Ovary (tissue), 9 donors: ENCODE measurements around the gene ADK. TPM values are rescaled to one million over a fixed set of nuclear protein-coding genes. Genes with fewer than 3 reads are reported as not detected.
"Not testable (repeated sequence)": the region's sequence is repeated elsewhere in the genome, so short reads cannot be mapped to it uniquely, and the experiment has no call there.

ENCODE experiments used
- DNase-seq, 5 donors: peaks; one replicate each; pipeline ENCODE4 v3.0.0-alpha.2; 2019 to 2020
- H3K27ac ChIP-seq, 2 donors: fragments of 200-600 bp; one replicate each; pipeline versions ENCODE4 v1.5.1 to v1.8.0; 2019 to 2022
- H3K27me3 ChIP-seq: fragments of 200-600 bp; one replicate; pipeline ENCODE4 v1.8.0; 2022
- H3K36me3 ChIP-seq: fragments of 200-600 bp; sonication (generic); one replicate; pipeline ENCODE4 v1.5.1; 2019
- H3K4me1 ChIP-seq: one replicate; pipeline ENCODE4 v1.8.1; 2013; ENCODE audit warnings: mild to moderate bottlenecking, moderate library complexity; ENCODE audit not compliant: insufficient read depth
- H3K4me3 ChIP-seq: fragments of 200-600 bp; sonication (generic); one replicate; pipeline ENCODE4 v1.5.1; 2017
- H3K9me3 ChIP-seq, 2 donors: fragments of 200-600 bp in 1 of 2; sonication (generic) in 1 of 2; one replicate each; pipeline versions ENCODE4 v1.5.1 to v1.8.1; 2013 to 2019; ENCODE audit warnings: mild to moderate bottlenecking in 1 of 2, moderate library complexity in 1 of 2
- EP300 ChIP-seq: sonication (generic); formaldehyde crosslinking; IDR thresholded peaks from one replicate; pipeline ENCODE4 v1.6.1; 2017; ENCODE audit warnings: antibody characterized with exemption
- POLR2A ChIP-seq: fragments of 450-650 bp; IDR thresholded peaks from one replicate; pipeline ENCODE4 v1.6.1; 2017; ENCODE audit warnings: antibody characterized with exemption, mild to moderate bottlenecking, moderate library complexity
- WGBS, 3 donors: extraction: QIAGEN DNeasy Blood & Tissue Kit in 1 of 3; methylation state at CpG; one replicate each; pipeline versions ENCODE4 v1.1.5 to v1.1.7; 2013 to 2017; 5-methylcytosine and 5-hydroxymethylcytosine counted together
- intact Hi-C, 4 donors: fragments of 100-400 bp; cut with DNase I; formaldehyde crosslinking; loops; one replicate each; pipeline versions ENCODE4 v1.11.0 to v1.15.1; 2022 to 2023
- polyA plus RNA-seq, 2 donors: library from polyadenylated mRNA; stranded (reverse); fragments of 200-250 nt in 1 of 2; fragments of 350-450 nt in 1 of 2; fragmentation: Illumina TruSeq in 1 of 2; extraction: RNeasy Lipid Tissue Mini Kit (QIAGEN cat#74804) in 1 of 2; gene quantifications; one replicate each; pipeline ENCODE4 v1.2.3, GENCODE V29; 2013 to 2014
- total RNA-seq, 7 donors: library from RNA; depleted of rRNA in 2 of 7; stranded (reverse); fragments of >200 nt in 2 of 7; fragmentation: NEBNext Ultra II Directional in 3 of 7; extraction: Animal tissue kit (Norgen Biotek cat#: 25700) in 3 of 7; gene quantifications; one replicate each; pipeline versions ENCODE4 v1.1.0 to v1.2.4, GENCODE V29; 2016 to 2023
- TF ChIP-seq, protein P1 (sequence below), 3 donors: fragments of 450-650 bp in 2 of 3; fragments of 200-600 bp in 1 of 3; IDR thresholded peaks; one replicate each; pipeline versions ENCODE4 v1.5.1 to v1.8.0; 2016 to 2022; ENCODE audit warnings: antibody characterized with exemption in 3 of 3, mild to moderate bottlenecking in 1 of 3
- donor health status: DM: no; HTN: no; CAD: no; lungs with moderate emphysema.
- donor health status: DM: no; HTN: no; CAD: no.
- donor health status: Bipolar disorder and iron deficiency.
- donor health status: DM: yes; HTN: yes; CAD: no.
- donor health status: DM: no; HTN: no; CAD: no.
- donor health status: DM: yes; HTN: yes; CAD: no.

Gene ADK
- total and polyA plus RNA-seq, 9 donors = 9.4 to 20.4 (median 12.2) TPM

- DNase-seq = peak in 2 of 5 donors; percentile 34 to 48
- no peaks in the 10 kb centered on the region for H3K27me3 ChIP-seq
- no peaks in the 10 kb centered on the region for H3K4me1 ChIP-seq
- WGBS, 3 donors = 62 to 68% (median 66%) methylated on average over 3 of the region's 3 CpGs
- H3K4me3 ChIP-seq = no peak overlapping the region
- no peaks in the 10 kb centered on the region for H3K36me3 ChIP-seq
- H3K27ac ChIP-seq = no peak overlapping the region
- H3K9me3 ChIP-seq = no peaks in the 10 kb centered on the region
- intact Hi-C loops = no loop called here
- no peak for TF ChIP-seq POLR2A
- TF ChIP-seq, protein P1, sequence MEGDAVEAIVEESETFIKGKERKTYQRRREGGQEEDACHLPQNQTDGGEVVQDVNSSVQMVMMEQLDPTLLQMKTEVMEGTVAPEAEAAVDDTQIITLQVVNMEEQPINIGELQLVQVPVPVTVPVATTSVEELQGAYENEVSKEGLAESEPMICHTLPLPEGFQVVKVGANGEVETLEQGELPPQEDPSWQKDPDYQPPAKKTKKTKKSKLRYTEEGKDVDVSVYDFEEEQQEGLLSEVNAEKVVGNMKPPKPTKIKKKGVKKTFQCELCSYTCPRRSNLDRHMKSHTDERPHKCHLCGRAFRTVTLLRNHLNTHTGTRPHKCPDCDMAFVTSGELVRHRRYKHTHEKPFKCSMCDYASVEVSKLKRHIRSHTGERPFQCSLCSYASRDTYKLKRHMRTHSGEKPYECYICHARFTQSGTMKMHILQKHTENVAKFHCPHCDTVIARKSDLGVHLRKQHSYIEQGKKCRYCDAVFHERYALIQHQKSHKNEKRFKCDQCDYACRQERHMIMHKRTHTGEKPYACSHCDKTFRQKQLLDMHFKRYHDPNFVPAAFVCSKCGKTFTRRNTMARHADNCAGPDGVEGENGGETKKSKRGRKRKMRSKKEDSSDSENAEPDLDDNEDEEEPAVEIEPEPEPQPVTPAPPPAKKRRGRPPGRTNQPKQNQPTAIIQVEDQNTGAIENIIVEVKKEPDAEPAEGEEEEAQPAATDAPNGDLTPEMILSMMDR (IDR thresholded peaks at IDR 0.05) = no peak
- TF ChIP-seq EP300 = no peak
Observed at GRCh38 chr10:74213571-74214162, 62.6 kb downstream of the ADK start.

DNA sequence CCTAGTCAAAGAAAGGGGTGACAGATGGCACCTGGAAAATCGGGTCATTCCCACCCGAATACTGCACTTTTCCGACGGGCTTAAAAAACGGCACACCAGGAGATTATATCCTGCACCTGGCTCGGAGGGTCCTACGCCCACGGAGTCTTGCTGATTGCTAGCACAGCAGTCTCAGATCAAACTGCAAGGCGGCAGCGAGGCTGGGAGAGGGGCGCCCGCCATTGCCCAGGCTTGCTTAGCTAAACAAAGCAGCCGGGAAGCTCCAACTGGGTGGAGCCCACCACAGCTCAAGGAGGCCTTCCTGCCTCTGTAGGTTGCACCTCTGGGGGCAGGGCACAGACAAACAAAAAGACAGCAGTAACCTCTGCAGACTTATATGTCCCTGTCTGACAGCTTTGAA lies 66.1 kb downstream of the ADK start:
- intact Hi-C loops, H3K9me3 ChIP-seq, H3K4me3 ChIP-seq, H3K36me3 ChIP-seq, H3K27me3 ChIP-seq, H3K4me1 ChIP-seq, DNase-seq, H3K27ac ChIP-seq: not testable (repeated sequence)
- WGBS, 3 donors = 89 to 98% (median 95%) methylated on average over 13 of the region's 13 CpGs

DNA sequence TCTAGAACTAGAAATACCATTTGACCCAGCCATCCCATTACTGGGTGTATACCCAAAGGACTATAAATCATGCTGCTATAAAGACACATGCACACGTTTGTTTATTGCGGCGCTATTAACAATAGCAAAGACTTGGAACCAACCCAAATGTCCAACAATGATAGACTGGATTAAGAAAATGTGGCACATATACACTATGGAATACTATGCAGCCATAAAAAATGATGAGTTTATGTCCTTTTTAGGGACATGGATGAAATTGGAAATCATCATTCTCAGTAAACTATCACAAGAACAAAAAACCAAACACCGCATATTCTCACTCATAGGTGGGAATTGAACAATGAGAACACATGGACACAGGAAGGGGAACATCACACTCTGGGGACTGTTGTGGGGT lies 71.4 kb downstream of the ADK start:
- H3K4me3 ChIP-seq, H3K9me3 ChIP-seq, H3K36me3 ChIP-seq, intact Hi-C loops, H3K4me1 ChIP-seq, DNase-seq, H3K27me3 ChIP-seq, H3K27ac ChIP-seq: not testable (repeated sequence)
- WGBS, 3 donors = 90 to 100% (median 98%) methylated on average over 4 of the region's 4 CpGs

- no peak overlapping the region for H3K27ac ChIP-seq
- H3K27me3 ChIP-seq = no peaks in the 10 kb centered on the region
- no peaks in the 10 kb centered on the region for H3K9me3 ChIP-seq
- no peaks in the 10 kb centered on the region for H3K4me1 ChIP-seq
- DNase-seq = no peak
- no peaks in the 10 kb centered on the region for H3K36me3 ChIP-seq
- WGBS, 3 donors = 74 to 83% (median 78%) methylated on average over 9 of the region's 9 CpGs
- intact Hi-C loops = no loop called here
- H3K4me3 ChIP-seq = no peak overlapping the region
- no peak for TF ChIP-seq EP300
- TF ChIP-seq, protein P1 (IDR thresholded peaks at IDR 0.05) = no peak
- TF ChIP-seq POLR2A = no peak
Observed at GRCh38 chr10:74223755-74224529, 72.9 kb downstream of the ADK start.

DNA sequence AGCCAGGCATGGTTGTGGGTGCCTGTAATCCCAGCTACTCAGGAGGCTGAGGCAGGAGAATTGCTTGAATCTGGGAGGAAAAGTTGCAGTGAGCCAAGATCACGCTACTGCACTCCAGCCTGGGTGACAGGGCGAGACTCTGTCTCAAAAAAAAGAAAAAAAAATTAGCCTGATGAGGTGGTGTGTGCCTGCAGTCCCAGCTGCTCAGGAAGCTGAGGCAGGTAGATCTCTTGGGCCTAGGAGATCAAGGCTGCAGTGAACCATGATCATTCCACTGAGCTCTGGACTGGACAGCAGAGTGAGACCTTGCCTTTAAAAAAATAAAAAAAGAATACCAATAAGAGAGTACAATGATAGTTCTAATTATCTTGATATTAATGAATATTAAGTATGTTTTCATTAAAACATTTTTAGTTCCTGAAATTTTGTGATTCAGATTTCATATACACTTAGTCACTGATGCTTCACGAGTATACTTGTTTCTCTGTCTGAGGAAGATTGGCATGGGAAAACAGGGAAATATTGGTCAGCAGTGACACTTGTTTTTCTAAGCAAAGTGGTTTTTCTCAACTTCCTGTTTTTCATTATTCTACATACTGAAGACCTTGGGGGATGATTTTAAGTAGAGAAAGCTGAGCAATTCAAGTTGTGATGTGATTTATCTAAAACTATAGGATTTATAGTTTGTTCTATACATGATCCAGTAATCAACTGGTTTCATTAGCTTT lies 76.8 kb downstream of the ADK start:
- Histone ChIP-seq H3K27me3 (no peaks in the 10 kb centered on the region), H3K4me3 (no peak overlapping the region), H3K9me3 (no peaks in the 10 kb centered on the region), H3K36me3 (no peaks in the 10 kb centered on the region), H3K4me1 (no peaks in the 10 kb centered on the region), H3K27ac (no peak overlapping the region)
- intact Hi-C loops = no loop called here
- DNase-seq = no peak
- TF ChIP-seq, protein P1 (IDR thresholded peaks at IDR 0.05) = no peak
- TF ChIP-seq EP300 (no peak), POLR2A (no peak)
- 70 to 79% (median 78%) methylated on average over 3 of the region's 3 CpGs for WGBS, 3 donors
